ENCODE results near the gene CSHL1.

Gene CSHL1

DNA sequence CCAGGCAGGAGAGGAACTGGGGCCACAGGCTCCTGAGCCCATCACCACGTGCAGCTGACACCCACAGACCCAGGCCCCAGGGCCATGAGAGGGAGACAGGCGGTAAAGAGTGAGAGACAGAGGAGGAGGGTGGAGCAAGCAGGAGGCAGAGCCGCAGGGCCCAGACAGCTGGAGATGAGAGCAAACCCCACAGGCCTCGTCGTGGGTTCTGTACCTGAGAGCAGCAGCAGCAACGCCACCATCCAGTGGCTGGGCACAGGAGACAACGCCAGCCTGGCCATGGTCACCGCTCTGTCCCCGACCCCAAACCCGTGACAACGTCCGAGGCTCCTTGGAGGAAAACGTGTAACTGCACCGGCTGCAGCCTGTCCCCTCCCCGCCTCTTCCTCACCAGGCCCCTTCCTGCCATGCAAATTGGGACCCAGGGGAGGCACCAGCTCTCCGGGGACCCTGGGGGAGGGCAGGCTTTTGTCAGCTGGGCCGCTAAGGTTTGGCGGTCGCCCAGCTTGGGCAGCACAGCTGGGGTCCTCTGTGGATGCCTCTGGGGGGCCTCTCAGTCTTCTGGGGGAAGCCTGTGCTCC, 21.0 kb upstream of the CSHL1 start, which contains the start of gene CD79B:
Gene CD79B, minus strand, starts transcription at position 351 of the 581 bp plus-strand sequence. Its CDS starts 70 bp downstream, at position 281.
- H3K36me3 ChIP-seq = no peaks in the 10 kb centered on the region
- H3K4me1 ChIP-seq = peaks cover 0 to 6% (median 0%) of the 10 kb centered on the region in 4 donors
- TF ChIP-seq, protein P1, sequence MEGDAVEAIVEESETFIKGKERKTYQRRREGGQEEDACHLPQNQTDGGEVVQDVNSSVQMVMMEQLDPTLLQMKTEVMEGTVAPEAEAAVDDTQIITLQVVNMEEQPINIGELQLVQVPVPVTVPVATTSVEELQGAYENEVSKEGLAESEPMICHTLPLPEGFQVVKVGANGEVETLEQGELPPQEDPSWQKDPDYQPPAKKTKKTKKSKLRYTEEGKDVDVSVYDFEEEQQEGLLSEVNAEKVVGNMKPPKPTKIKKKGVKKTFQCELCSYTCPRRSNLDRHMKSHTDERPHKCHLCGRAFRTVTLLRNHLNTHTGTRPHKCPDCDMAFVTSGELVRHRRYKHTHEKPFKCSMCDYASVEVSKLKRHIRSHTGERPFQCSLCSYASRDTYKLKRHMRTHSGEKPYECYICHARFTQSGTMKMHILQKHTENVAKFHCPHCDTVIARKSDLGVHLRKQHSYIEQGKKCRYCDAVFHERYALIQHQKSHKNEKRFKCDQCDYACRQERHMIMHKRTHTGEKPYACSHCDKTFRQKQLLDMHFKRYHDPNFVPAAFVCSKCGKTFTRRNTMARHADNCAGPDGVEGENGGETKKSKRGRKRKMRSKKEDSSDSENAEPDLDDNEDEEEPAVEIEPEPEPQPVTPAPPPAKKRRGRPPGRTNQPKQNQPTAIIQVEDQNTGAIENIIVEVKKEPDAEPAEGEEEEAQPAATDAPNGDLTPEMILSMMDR (IDR thresholded peaks at IDR 0.05) = no peak
- peaks cover 0 to 16% of the 10 kb centered on the region in 2 donors for H3K27me3 ChIP-seq
- no peak within 1 kb of the TSS for H3K4me3 ChIP-seq
- intact Hi-C loops (cut with DNase I; ENCODE audit: low total_unique reads) = no loop called here
- no peak for DNase-seq
- no peaks in the 10 kb centered on the region for H3K9me3 ChIP-seq
- H3K27ac ChIP-seq = no peak within 1 kb of the TSS

DNA sequence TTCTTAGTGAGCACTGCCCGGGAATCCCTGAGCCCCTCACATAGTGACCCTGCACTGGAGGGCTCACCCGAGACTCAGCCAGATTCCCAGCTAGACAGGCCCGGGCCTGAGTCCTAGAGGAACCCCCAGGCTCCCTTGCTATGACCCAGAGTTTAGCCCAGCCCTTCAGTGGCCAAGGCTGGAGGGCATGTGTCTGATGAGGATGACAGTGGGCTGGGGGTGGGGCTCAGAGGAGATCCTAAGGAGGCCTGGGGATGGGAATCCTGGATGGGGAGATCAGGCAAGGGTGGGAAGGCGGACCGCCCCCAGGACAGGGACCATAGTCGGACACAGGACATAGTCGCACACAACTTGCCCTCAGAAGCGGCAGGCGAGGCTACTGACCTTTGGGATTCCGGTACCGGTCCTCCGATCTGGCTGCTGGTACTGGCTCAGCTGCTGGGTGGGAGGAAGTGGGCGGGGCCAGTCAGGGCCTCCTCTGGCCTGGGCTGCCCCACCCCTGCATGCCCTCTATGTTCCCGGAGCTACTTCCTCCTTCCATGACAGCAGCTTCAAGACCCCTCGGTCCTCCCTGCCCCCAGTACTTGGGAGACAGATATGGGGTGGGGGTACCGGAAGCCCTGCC, 20.0 kb upstream of the CSHL1 start:
- H3K4me1 ChIP-seq = peaks cover 0 to 6% (median 0%) of the 10 kb centered on the region in 4 donors
- H3K27me3 ChIP-seq = peaks cover 0 to 16% of the 10 kb centered on the region in 2 donors
- DNase-seq = peak; percentile 68 to 80
- no peaks in the 10 kb centered on the region for H3K9me3 ChIP-seq
- no peak overlapping the region for H3K27ac ChIP-seq
- no peaks in the 10 kb centered on the region for H3K36me3 ChIP-seq
- TF ChIP-seq, protein P1 (IDR thresholded peaks at IDR 0.05) = no peak
- intact Hi-C loops (cut with DNase I; ENCODE audit: low total_unique reads) = no loop called here
- H3K4me3 ChIP-seq = no peak overlapping the region

DNA sequence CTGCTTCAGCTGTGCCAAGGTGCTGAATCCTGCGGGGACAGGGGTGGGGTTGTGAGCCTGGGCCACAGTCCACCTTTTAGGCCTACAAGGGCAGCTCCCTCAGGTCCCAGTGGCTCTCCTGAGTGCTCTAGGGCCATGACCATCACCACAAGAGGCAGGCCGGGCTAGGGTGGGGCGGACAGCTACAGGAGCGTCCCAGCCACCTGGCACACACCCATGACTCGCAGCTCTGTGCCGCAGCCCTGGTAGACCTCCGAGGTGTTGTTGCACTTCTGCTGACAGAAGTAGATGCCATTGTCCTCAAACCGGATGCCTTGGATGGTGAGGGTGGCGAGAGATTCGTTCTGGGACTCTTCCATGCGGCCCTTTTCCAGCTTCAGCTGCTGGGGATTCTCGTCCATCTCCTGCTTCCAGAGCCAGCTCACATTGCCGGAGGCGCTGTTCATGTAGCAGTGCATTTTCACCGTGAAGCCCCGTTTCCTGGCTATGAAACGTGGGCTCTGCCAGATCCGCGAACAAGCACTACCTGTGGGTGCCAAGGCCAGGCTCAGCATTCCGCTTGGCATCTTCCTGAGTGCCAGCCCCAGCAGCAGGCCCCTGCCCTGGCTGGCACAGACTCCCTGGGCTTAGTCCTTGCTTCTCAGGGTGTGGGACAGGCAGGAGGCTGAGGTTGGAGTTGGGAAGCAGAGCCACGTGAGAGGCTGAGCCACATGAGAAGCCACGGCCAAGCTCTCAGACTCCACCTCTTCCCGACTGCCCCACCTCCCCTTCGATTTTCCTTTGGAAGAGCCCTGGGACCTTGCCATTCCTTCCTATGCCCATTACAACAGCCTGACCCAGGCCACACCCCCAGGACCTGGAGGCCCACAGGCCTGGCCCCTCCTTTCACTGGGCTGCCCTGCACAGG, 19.1 kb upstream of the CSHL1 start:
- intact Hi-C loops (cut with DNase I; ENCODE audit: low total_unique reads) = loop anchor here (10.0 kb wide), 1 partner anchor 95 kb away; the partner anchor contains the start of gene ICAM2
- H3K4me1 ChIP-seq = peaks cover 0 to 6% (median 0%) of the 10 kb centered on the region in 4 donors
- H3K27ac ChIP-seq = no peak overlapping the region
- peak in 1 of 2 donors; percentile 47 for DNase-seq
- TF ChIP-seq, protein P1 (IDR thresholded peaks at IDR 0.05) = no peak
- peaks cover 0 to 12% of the 10 kb centered on the region in 2 donors for H3K27me3 ChIP-seq
- no peak overlapping the region for H3K4me3 ChIP-seq
- no peaks in the 10 kb centered on the region for H3K9me3 ChIP-seq
- no peaks in the 10 kb centered on the region for H3K36me3 ChIP-seq

DNA sequence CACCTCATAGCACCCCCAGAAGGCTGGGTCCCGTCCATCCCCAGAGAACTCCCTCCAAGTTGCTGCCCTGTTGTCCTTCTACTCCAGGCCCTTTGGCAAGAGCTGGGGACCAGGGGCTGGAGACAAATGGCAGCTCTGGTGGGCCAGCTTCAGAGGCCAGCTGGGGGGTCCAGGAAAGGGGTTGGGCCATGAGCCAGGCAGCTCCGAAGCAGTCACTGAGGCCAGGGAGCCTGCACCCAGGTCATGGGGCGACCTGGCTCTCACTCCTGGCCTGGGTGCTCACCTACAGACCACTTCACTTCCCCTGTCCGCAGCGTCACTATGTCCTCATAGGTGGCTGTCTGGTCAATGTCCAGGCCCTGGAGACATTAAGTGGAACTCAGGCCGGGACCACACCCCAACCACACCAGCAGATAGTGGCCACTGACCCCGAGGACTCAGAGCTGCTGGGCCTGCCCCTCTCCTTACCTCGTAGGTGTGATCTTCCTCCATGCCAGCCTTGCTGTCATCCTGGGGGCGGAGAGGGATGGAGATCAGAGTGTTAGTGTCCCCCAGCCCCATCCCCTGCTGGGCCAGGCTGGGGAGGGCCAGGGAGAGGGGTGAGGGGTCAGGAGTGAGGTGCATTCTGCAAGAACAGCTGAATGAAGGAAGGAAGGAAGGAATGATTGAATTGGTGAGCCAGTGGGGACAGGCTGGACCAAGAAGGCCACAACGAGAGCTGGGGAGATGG, 18.1 kb upstream of the CSHL1 start:
- DNase-seq = no peak
- Histone ChIP-seq H3K27ac (no peak overlapping the region), H3K27me3 (peaks cover 0 to 8% of the 10 kb centered on the region in 2 donors), H3K36me3 (no peaks in the 10 kb centered on the region), H3K9me3 (no peaks in the 10 kb centered on the region), H3K4me3 (no peak overlapping the region), H3K4me1 (peaks cover 0 to 6% (median 0%) of the 10 kb centered on the region in 4 donors)
- TF ChIP-seq, protein P1 (IDR thresholded peaks at IDR 0.05) = no peak
- intact Hi-C loops (cut with DNase I; ENCODE audit: low total_unique reads) = loop anchor here (10.0 kb wide), 1 partner anchor 96 kb away; the partner anchor contains the start of gene ICAM2

DNA sequence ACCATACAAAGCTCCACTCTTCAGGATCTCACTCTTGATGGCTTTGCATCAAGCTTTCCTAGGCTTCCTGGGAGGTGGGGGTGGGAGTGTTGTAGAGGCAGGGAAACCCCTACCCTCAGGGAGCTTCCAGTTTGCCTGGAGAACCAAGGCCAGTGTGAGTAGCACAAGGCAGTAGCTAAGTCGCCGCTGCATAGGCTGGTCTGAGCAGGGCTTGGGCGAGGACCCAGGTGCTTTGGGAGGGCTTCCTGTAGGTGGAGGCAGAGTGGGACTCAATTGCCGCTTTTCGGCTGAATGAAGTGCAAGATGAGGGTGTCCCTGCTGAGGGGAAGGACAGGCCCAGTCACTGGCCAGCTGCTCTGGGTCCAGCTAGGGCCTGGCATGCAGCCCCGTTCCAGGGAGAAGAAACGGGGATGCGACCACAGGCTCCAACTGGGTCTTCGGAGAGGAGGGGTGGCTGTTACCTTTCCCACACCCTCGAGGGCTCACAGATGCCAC, 17.2 kb upstream of the CSHL1 start:
- TF ChIP-seq, protein P1 (IDR thresholded peaks at IDR 0.05) = no peak
- no peaks in the 10 kb centered on the region for H3K9me3 ChIP-seq
- intact Hi-C loops (cut with DNase I; ENCODE audit: low total_unique reads) = loop anchor here (10.0 kb wide), 1 partner anchor 97 kb away; the partner anchor contains the start of gene ICAM2
- H3K27ac ChIP-seq = no peak overlapping the region
- H3K4me3 ChIP-seq = no peak overlapping the region
- H3K4me1 ChIP-seq = peaks cover 0 to 6% (median 0%) of the 10 kb centered on the region in 4 donors
- no peak for DNase-seq
- H3K27me3 ChIP-seq = peaks cover 0 to 8% of the 10 kb centered on the region in 2 donors
- no peaks in the 10 kb centered on the region for H3K36me3 ChIP-seq

All from tibial artery (tissue), 4 donors.